K562 (cell line): ENCODE measurements around the gene ZNF652. TPM values are rescaled to one million over a fixed set of nuclear protein-coding genes. Genes with fewer than 3 reads are reported as not detected.

Experiments
- ATAC-seq: fragments of 200-7000 bp; cut with Tn5 transposase; 3 replicates; pipeline ENCODE4 v1.9.1; 2020; ENCODE audit warnings: moderate library complexity
- BruUV-seq: library from RNA; stranded (reverse); fragments of 400-500 nt; replicated peaks from 2 replicates; lab custom pipeline; 2021; lab: Mats Ljungman, UMichigan
- CTCF ChIA-PET: fragments of 300-600 bp; formaldehyde crosslinking; extraction: SDS; loops from one replicate; lab custom pipeline; 2021; ENCODE audit warnings: low intra/inter-chr PET ratio; lab: Yijun Ruan, JAX
- POLR2A ChIA-PET: fragments of 300-600, 350-650 bp; sonication (Branson Sonifier 250); formaldehyde crosslinking; extraction: SDS; loops from one replicate; lab custom pipeline; 2021; ENCODE audit warnings: antibody characterized with exemption, inconsistent platforms; lab: Yijun Ruan, JAX
- DNase-seq, 4 experiments: peaks; one replicate each; pipeline versions ENCODE4 v3.0.0 to v3.0.0-alpha.2; 2011 to 2018; ENCODE audit warnings: low spot score in 3 of 4, mixed read lengths in 3 of 4; ENCODE audit errors: extremely low read depth in 1 of 4
- FAIRE-seq: peaks from 2 replicates; lab custom pipeline; 2011; peaks lifted over from hg19 to GRCh38; lab: Jason Lieb, UNC
- H2AFZ ChIP-seq: 2 replicates; pipeline ENCODE4 v1.6.0; 2011; ENCODE audit warnings: low read depth, low read length, control low read depth, inconsistent platforms
- H3K27ac ChIP-seq: fragments of 200-600 bp; 3 replicates; pipeline ENCODE4 v1.8.0; 2011; ENCODE audit warnings: low read depth, mild to moderate bottlenecking, control low read depth, inconsistent platforms, low read length, moderate library complexity, mixed read lengths; ENCODE audit errors: extremely low read depth
- H3K27me3 ChIP-seq, 2 experiments: fragments of 300-600 bp in 1 of 2; 2 replicates in 1 of 2; 3 replicates in 1 of 2; pipeline versions ENCODE4 v1.6.0 to v1.8.0; 2011; ENCODE audit warnings: inconsistent platforms in 2 of 2, low read length in 2 of 2, mild to moderate bottlenecking in 1 of 2, mixed read lengths in 1 of 2, moderate library complexity in 1 of 2; ENCODE audit not compliant: control insufficient read depth in 2 of 2, insufficient read depth in 2 of 2
- H3K36me3 ChIP-seq: fragments of 300-600 bp; 3 replicates; pipeline ENCODE4 v1.8.0; 2011; ENCODE audit warnings: mild to moderate bottlenecking, low read length, inconsistent platforms; ENCODE audit not compliant: control insufficient read depth, insufficient read depth
- H3K4me1 ChIP-seq, 2 experiments: fragments of 200-600 bp in 1 of 2; replicated peaks in 1 of 2; 2 replicates in 1 of 2; 3 replicates in 1 of 2; pipeline versions ENCODE4 v1.5.1 to v1.8.0; 2011; ENCODE audit warnings: inconsistent platforms in 2 of 2, low read length in 2 of 2, mild to moderate bottlenecking in 1 of 2, mixed read lengths in 1 of 2, moderate library complexity in 1 of 2; ENCODE audit not compliant: control insufficient read depth in 2 of 2, insufficient read depth in 2 of 2
- H3K4me2 ChIP-seq: 2 replicates; pipeline ENCODE4 v1.6.1; 2011; ENCODE audit warnings: low read length, control low read depth, inconsistent platforms, mixed read lengths; ENCODE audit not compliant: insufficient read depth
- H3K4me3 ChIP-seq: fragments of 200-600 bp; sonication (generic), shearing (Covaris generic); 2 replicates; pipeline ENCODE4 v1.5.1; 2016; ENCODE audit warnings: control low read depth, inconsistent platforms
- H3K79me2 ChIP-seq: fragments of 200-600 bp; 3 replicates; pipeline ENCODE4 v1.8.0; 2011; ENCODE audit warnings: low read length, inconsistent platforms; ENCODE audit not compliant: control insufficient read depth, insufficient read depth
- H3K9ac ChIP-seq, 2 experiments: 2 replicates each; pipeline versions ENCODE4 v1.6.0 to v1.6.1; 2011; ENCODE audit warnings: low read depth in 2 of 2, low read length in 2 of 2, control low read depth in 1 of 2, inconsistent platforms in 1 of 2, mild to moderate bottlenecking in 1 of 2, mixed read lengths in 1 of 2; ENCODE audit not compliant: insufficient read depth in 1 of 2
- H3K9me1 ChIP-seq: one replicate; pipeline ENCODE4 v1.6.0; 2011; ENCODE audit warnings: inconsistent platforms, mild to moderate bottlenecking, low read length, moderate library complexity; ENCODE audit not compliant: control insufficient read depth, insufficient read depth
- H3K9me3 ChIP-seq: replicated peaks from 2 replicates; pipeline ENCODE4 v1.5.1; 2011; ENCODE audit warnings: low read depth, low read length, inconsistent platforms; ENCODE audit not compliant: control insufficient read depth, insufficient read depth
- H4K20me1 ChIP-seq: replicated peaks from 2 replicates; pipeline ENCODE4 v1.6.1; 2011; ENCODE audit warnings: low read length, inconsistent platforms, mixed read lengths; ENCODE audit not compliant: control insufficient read depth, insufficient read depth
- BCOR ChIP-seq: fragments of 450-650 bp; IDR thresholded peaks from 2 replicates; pipeline ENCODE4 v1.6.1; 2016
- FOXP1 ChIP-seq: sonication (generic); formaldehyde crosslinking; IDR thresholded peaks from 2 replicates; pipeline ENCODE4 v1.8.0; 2022; ENCODE audit warnings: mild to moderate bottlenecking, missing genetic modification reagents
- MCM2 ChIP-seq: fragments of 450-650 bp; IDR thresholded peaks from 2 replicates; pipeline ENCODE4 v1.6.1; 2017; ENCODE audit warnings: low read depth, mild to moderate bottlenecking
- MIER1 ChIP-seq: fragments of 450-650 bp; IDR thresholded peaks from 2 replicates; pipeline ENCODE4 v1.6.1; 2016; ENCODE audit warnings: antibody characterized with exemption, mild to moderate bottlenecking, low read depth
- PKNOX1 ChIP-seq: fragments of 450-650 bp; IDR thresholded peaks from 2 replicates; pipeline ENCODE4 v1.6.1; 2016
- SMAD2 ChIP-seq: fragments of 150-350 bp; IDR thresholded peaks from 2 replicates; pipeline ENCODE4 v1.6.1; 2014; ENCODE audit warnings: low read depth, mild to moderate bottlenecking, low read length
- SP2 ChIP-seq: IDR thresholded peaks from 2 replicates; pipeline ENCODE4 v1.6.1; 2011; ENCODE audit warnings: mild to moderate bottlenecking, low read depth, low read length, moderate library complexity; ENCODE audit not compliant: poor library complexity, severe bottlenecking; ENCODE audit errors: extremely low read depth
- SRSF3 ChIP-seq: fragments of 200-400 bp; formaldehyde crosslinking; IDR thresholded peaks from 2 replicates; pipeline ENCODE4 v1.6.1; 2016; ENCODE audit warnings: mild to moderate bottlenecking, low read length, moderate library complexity; ENCODE audit not compliant: insufficient read depth
- ZNF3 ChIP-seq: fragments of 250-450 bp; sonication (Bioruptor Pico); IDR thresholded peaks from 2 replicates; pipeline ENCODE4 v1.5.0; 2021; ENCODE audit warnings: mild to moderate bottlenecking, moderate library complexity
- ZNF316 ChIP-seq: fragments of 450-650 bp; IDR thresholded peaks from 2 replicates; pipeline ENCODE4 v1.6.1; 2016
- ZNF57 ChIP-seq: fragments of 450-650 bp; formaldehyde crosslinking; IDR thresholded peaks from 2 replicates; pipeline ENCODE4 v1.4.0; 2020; ENCODE audit warnings: mild to moderate bottlenecking, moderate library complexity
- WGBS: fragments of 100-300 bp; shearing (Covaris generic); methylation state at CpG from one replicate; pipeline ENCODE4 v1.1.6; 2016; ENCODE audit warnings: low coverage, mixed read lengths; ENCODE audit not compliant: insufficient coverage; ENCODE audit errors: missing lambda C conversion rate; 5-methylcytosine and 5-hydroxymethylcytosine counted together
- in situ Hi-C: fragments of 300-500 bp; cut with MboI; formaldehyde crosslinking; loops from 4 replicates; pipeline ENCODE4 v1.15.0; 2018; ENCODE audit warnings: inconsistent platforms, mixed read lengths
- intact Hi-C: fragments of 100-400 bp; cut with micrococcal nuclease; formaldehyde crosslinking; loops from 2 replicates; pipeline ENCODE4 v1.14.2; 2022
- polyA plus RNA-seq, 8 experiments: library from polyadenylated mRNA; depleted of rRNA in 4 of 8; stranded (reverse) in 5 of 8; unstranded in 3 of 8; fragments of >200 nt; fragmentation: Nextera tagmentation in 2 of 8; fragmentation: Illumina TruSeq in 1 of 8; extraction: Ambion mirVana in 2 of 8; extraction: Trizol in 1 of 8; gene quantifications; 2 replicates each; pipeline versions ENCODE4 v1.2.1 to v1.2.3, GENCODE V29; 2011 to 2014; ENCODE audit warnings: inconsistent platforms in 1 of 8, missing spikeins in 1 of 8
- total RNA-seq, 7 experiments: library from RNA; depleted of rRNA in 6 of 7; stranded (reverse); fragments of >200 nt in 6 of 7; fragmentation: Illumina TruSeq in 2 of 7; extraction: Trizol in 2 of 7; gene quantifications; 2 replicates each; pipeline versions ENCODE4 v1.2.1 to v1.2.3, GENCODE V29; 2011 to 2021; ENCODE audit warnings: low replicate concordance in 1 of 7

ZNF652 gene
- total and polyA plus RNA-seq, 9 of the 15 experiments (the other 6 are each of a cell fraction or from before 2014, with no cell fraction given), result 5.1 to 15.5 (median 7.8) TPM

DNA sequence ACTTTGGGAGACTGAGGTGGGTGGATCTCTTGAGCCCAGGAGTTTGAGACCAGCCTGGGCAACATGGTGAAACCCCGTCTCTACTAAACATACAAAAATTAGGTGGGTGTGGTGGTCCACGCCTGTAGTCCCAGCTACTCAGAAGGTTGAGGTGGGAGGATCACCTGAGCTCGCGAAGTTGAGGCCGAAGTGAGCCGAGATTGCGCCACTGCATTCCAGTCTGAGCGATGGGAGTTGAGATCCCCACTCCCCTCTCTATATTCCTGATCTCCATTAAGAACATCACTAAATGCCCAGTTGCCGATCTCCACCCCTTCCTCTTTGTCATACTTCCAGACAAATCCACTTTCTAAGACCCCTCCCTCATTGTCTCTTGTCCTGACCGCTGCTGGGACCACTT, 24.3 kb upstream of the ZNF652 start:
- no peak for FAIRE-seq
- Histone ChIP-seq H3K4me3 (no peak overlapping the region), H3K27me3 (peaks cover 0 to 9% of the 10 kb centered on the region in 2 experiments; a peak in 1 of 5 replicates), H2AFZ (no peak overlapping the region), H3K4me1 (peaks cover 20 to 39% of the 10 kb centered on the region in 2 experiments), H3K9ac (no peak overlapping the region), H3K9me1 (peaks cover 5% of the 10 kb centered on the region), H3K4me2 (no peak overlapping the region), H3K36me3 (no peaks in the 10 kb centered on the region), H3K27ac (no peak overlapping the region), H3K9me3 (no peaks in the 10 kb centered on the region), H3K79me2 (no peaks in the 10 kb centered on the region), H4K20me1 (no peaks in the 10 kb centered on the region)
- no TSS peak for BruUV-seq
- in situ Hi-C loops (loop anchor here (5.0 kb wide), 1 partner anchor 69 kb away; no protein-coding TSS in a partner anchor), intact Hi-C loops (no loop called here)
- 85% methylated on average over 10 of the region's 10 CpGs for WGBS
- ChIA-PET POLR2A (interaction anchor here (0.7 to 1.4 kb wide), 4 partner anchors 15 to 72 kb away, joined by 3 read pairs; no protein-coding TSS in a partner anchor), CTCF (no interaction called here)
- no peak for ATAC-seq
- no peak for DNase-seq
- TF ChIP-seq FOXP1 (CRISPR knock-in tag), result no peak
- no peak for TF ChIP-seq ZNF316
- TF ChIP-seq ZNF3 (CRISPR knock-in tag), result no peak
- TF ChIP-seq SMAD2, result no peak
- no peak for TF ChIP-seq BCOR
- no peak for TF ChIP-seq ZNF57 (CRISPR knock-in tag)
- TF ChIP-seq MIER1, result no peak
- TF ChIP-seq SRSF3, result no peak
- TF ChIP-seq PKNOX1, result no peak
- TF ChIP-seq SP2, result no peak
- no peak for TF ChIP-seq MCM2
